Caco-2 (cell line): ENCODE results near the gene LRP1B. TPM values are rescaled to one million over a fixed set of nuclear protein-coding genes. Genes with fewer than 3 reads are reported as not detected.

Experiments
- BruUV-seq: library from RNA; stranded (reverse); fragments of 400-500 nt; replicated peaks from 2 replicates; lab custom pipeline; 2021; lab: Mats Ljungman, UMichigan
- CTCF ChIA-PET: fragments of 300-600 bp; sonication (Branson Sonifier 250); formaldehyde crosslinking; loops from one replicate; lab custom pipeline; 2022; ENCODE audit warnings: antibody characterized with exemption; lab: Charles Lee
- POLR2A ChIA-PET: fragments of 300-600 bp; sonication (Branson Sonifier 250); formaldehyde crosslinking; loops from one replicate; lab custom pipeline; 2022; ENCODE audit warnings: antibody characterized with exemption; lab: Charles Lee
- DNase-seq, 2 experiments: peaks; one replicate each; pipeline versions ENCODE4 v3.0.0 to v3.0.0-alpha.2; 2020 to 2022
- H3K27me3 ChIP-seq: replicated peaks from 2 replicates; pipeline ENCODE4 v1.6.0; 2011; ENCODE audit warnings: low read length; ENCODE audit not compliant: control insufficient read depth, insufficient read depth
- H3K36me3 ChIP-seq: 2 replicates; pipeline ENCODE4 v1.5.1; 2011; ENCODE audit warnings: low read length; ENCODE audit not compliant: control insufficient read depth, insufficient read depth
- H3K4me1 ChIP-seq: fragments of 250-450 bp; sonication (Bioruptor Pico); 2 replicates; pipeline ENCODE4 v1.5.1; 2020; ENCODE audit warnings: mild to moderate bottlenecking
- H3K4me3 ChIP-seq: 2 replicates; pipeline ENCODE4 v1.5.1; 2011; ENCODE audit warnings: low read depth, mild to moderate bottlenecking, control low read depth, low read length
- H3K9me3 ChIP-seq: fragments of 250-450 bp; sonication (Bioruptor Pico); 2 replicates; pipeline ENCODE4 v1.5.1; 2020; ENCODE audit warnings: mild to moderate bottlenecking, moderate library complexity
- H3K27ac Mint-ChIP-seq: one replicate; pipeline ENCODE4 v1.8.0; 2022; ENCODE audit warnings: mixed read lengths; ENCODE audit not compliant: unreplicated experiment
- H3K27me3 Mint-ChIP-seq: one replicate; pipeline ENCODE4 v1.8.0; 2022; ENCODE audit warnings: mixed read lengths; ENCODE audit not compliant: insufficient read depth, unreplicated experiment
- H3K36me3 Mint-ChIP-seq: one replicate; pipeline ENCODE4 v1.8.0; 2022; ENCODE audit warnings: mild to moderate bottlenecking, mixed read lengths; ENCODE audit not compliant: insufficient read depth, unreplicated experiment
- H3K4me1 Mint-ChIP-seq: one replicate; pipeline ENCODE4 v1.8.0; 2022; ENCODE audit warnings: low read depth, mixed read lengths; ENCODE audit not compliant: unreplicated experiment
- H3K4me3 Mint-ChIP-seq: one replicate; pipeline ENCODE4 v1.8.0; 2022; ENCODE audit warnings: mild to moderate bottlenecking, moderate library complexity, mixed read lengths; ENCODE audit not compliant: unreplicated experiment
- H3K9me3 Mint-ChIP-seq: one replicate; pipeline ENCODE4 v1.8.0; 2022; ENCODE audit warnings: mixed read lengths; ENCODE audit not compliant: unreplicated experiment
- CTCF ChIP-seq, 2 experiments: fragments of 200-600 bp in 1 of 2; IDR thresholded peaks; 1 replicate in 1 of 2; 2 replicates in 1 of 2; pipeline versions ENCODE4 v1.5.1 to v1.8.0; 2011 to 2022; ENCODE audit warnings: antibody characterized with exemption in 1 of 2, control low read depth in 1 of 2, inconsistent platforms in 1 of 2, low read depth in 1 of 2, low read length in 1 of 2, mild to moderate bottlenecking in 1 of 2, moderate library complexity in 1 of 2; ENCODE audit not compliant: insufficient read depth in 1 of 2, severe bottlenecking in 1 of 2, unreplicated experiment in 1 of 2
- intact Hi-C: fragments of 100-400 bp; cut with micrococcal nuclease; formaldehyde crosslinking; loops from one replicate; pipeline ENCODE4 v1.10.0; 2022; ENCODE audit not compliant: unreplicated experiment
- total RNA-seq: library from RNA; stranded (reverse); gene quantifications from 2 replicates; pipeline ENCODE4 v1.2.3, GENCODE V29; 2022

LRP1B gene
- total RNA-seq, 1 experiment from 2014 or later, result not detected

- no peak overlapping the region for H3K27ac Mint-ChIP-seq
- no peak for DNase-seq
- Histone ChIP-seq H3K4me1 (no peaks in the 10 kb centered on the region), H3K9me3 (no peaks in the 10 kb centered on the region), H3K27me3 (no peaks in the 10 kb centered on the region), H3K4me3 (no peak overlapping the region), H3K36me3 (no peaks in the 10 kb centered on the region)
- CTCF ChIA-PET, result no interaction called here
- no peaks in the 10 kb centered on the region for H3K36me3 Mint-ChIP-seq
- TF ChIP-seq CTCF (IDR thresholded peaks at IDR 0.05; ENCODE audit: insufficient read depth in 1 of 2, low read depth in 1 of 2, low read length in 1 of 2, severe bottlenecking in 1 of 2, unreplicated experiment in 1 of 2), result no peak
- intact Hi-C loops, result no loop called here
- no TSS peak for BruUV-seq
- no peaks in the 10 kb centered on the region for H3K27me3 Mint-ChIP-seq
- H3K9me3 Mint-ChIP-seq, result no peaks in the 10 kb centered on the region
- POLR2A ChIA-PET, result interaction anchor here (0.6 kb wide), 1 partner anchor 706 kb away, joined by 3 read pairs; no protein-coding TSS in a partner anchor
- no peak overlapping the region for H3K4me3 Mint-ChIP-seq
- no peaks in the 10 kb centered on the region for H3K4me1 Mint-ChIP-seq
These were observed 90.3 kb downstream of the LRP1B start for GRCh38 chr2:142040556-142040955.

DNA sequence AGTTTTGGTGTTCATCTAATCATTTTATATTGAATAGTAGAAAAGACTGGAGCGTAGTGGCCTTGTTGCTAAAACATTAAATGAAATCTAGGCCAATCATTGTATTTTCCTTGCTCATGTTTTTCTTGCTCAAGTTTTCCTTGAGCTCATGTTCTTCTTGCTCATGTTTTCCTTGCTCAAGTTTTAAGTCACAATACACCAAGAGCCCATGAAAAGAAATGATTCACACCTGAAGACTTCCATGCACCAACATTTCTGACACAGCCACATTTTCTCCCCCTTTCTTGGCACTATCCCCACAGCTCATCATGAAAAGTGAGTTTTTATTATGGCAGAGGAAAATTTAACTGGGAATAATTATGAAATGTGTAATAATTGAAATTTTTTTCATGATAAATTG lies 92.0 kb downstream of the LRP1B start:
- TF ChIP-seq CTCF (IDR thresholded peaks at IDR 0.05; ENCODE audit: insufficient read depth in 1 of 2, low read depth in 1 of 2, low read length in 1 of 2, severe bottlenecking in 1 of 2, unreplicated experiment in 1 of 2), result no peak
- no peaks in the 10 kb centered on the region for H3K4me1 Mint-ChIP-seq
- Histone ChIP-seq H3K36me3 (no peaks in the 10 kb centered on the region), H3K9me3 (no peaks in the 10 kb centered on the region), H3K4me1 (no peaks in the 10 kb centered on the region), H3K4me3 (no peak overlapping the region), H3K27me3 (no peaks in the 10 kb centered on the region)
- DNase-seq, result no peak
- no peaks in the 10 kb centered on the region for H3K27me3 Mint-ChIP-seq
- POLR2A ChIA-PET, result no interaction called here
- H3K9me3 Mint-ChIP-seq, result no peaks in the 10 kb centered on the region
- no TSS peak for BruUV-seq
- H3K36me3 Mint-ChIP-seq, result no peaks in the 10 kb centered on the region
- no peak overlapping the region for H3K4me3 Mint-ChIP-seq
- no peak overlapping the region for H3K27ac Mint-ChIP-seq
- CTCF ChIA-PET, result no interaction called here
- intact Hi-C loops, result loop anchor here (5.0 kb wide), 1 partner anchor 97 kb away; no protein-coding TSS in a partner anchor

- no peak for DNase-seq
- ChIA-PET CTCF (no interaction called here), POLR2A (no interaction called here)
- Mint-ChIP-seq H3K27me3 (no peaks in the 10 kb centered on the region), H3K27ac (no peak overlapping the region), H3K36me3 (no peaks in the 10 kb centered on the region), H3K4me1 (no peaks in the 10 kb centered on the region), H3K9me3 (no peaks in the 10 kb centered on the region), H3K4me3 (no peak overlapping the region)
- no peaks in the 10 kb centered on the region for H3K27me3 ChIP-seq
- H3K4me3 ChIP-seq, result no peak overlapping the region
- H3K9me3 ChIP-seq, result no peaks in the 10 kb centered on the region
- H3K4me1 ChIP-seq, result no peaks in the 10 kb centered on the region
- intact Hi-C loops, result loop anchor here (5.0 kb wide), 1 partner anchor 95 kb away; no protein-coding TSS in a partner anchor
- no peak for TF ChIP-seq CTCF (IDR thresholded peaks at IDR 0.05; ENCODE audit: insufficient read depth in 1 of 2, low read depth in 1 of 2, low read length in 1 of 2, severe bottlenecking in 1 of 2, unreplicated experiment in 1 of 2)
- H3K36me3 ChIP-seq, result no peaks in the 10 kb centered on the region
- BruUV-seq, result no TSS peak
These were observed 93.1 kb downstream of the LRP1B start for GRCh38 chr2:142037744-142038143.
